IPS-18c (cell line): Measurements from ENCODE around the gene INS.

ENCODE experiments used
- H3K4me3 ChIP-seq: 2 replicates; pipeline ENCODE4 v1.7.0; 2013; ENCODE audit warnings: low read depth, mild to moderate bottlenecking, low read length, moderate library complexity; ENCODE audit not compliant: insufficient read depth
- H3K9me3 ChIP-seq: one replicate; pipeline ENCODE4 v1.6.1; 2013; ENCODE audit warnings: mild to moderate bottlenecking, low read length, moderate library complexity; ENCODE audit not compliant: control insufficient read depth, insufficient read depth

Gene INS

DNA sequence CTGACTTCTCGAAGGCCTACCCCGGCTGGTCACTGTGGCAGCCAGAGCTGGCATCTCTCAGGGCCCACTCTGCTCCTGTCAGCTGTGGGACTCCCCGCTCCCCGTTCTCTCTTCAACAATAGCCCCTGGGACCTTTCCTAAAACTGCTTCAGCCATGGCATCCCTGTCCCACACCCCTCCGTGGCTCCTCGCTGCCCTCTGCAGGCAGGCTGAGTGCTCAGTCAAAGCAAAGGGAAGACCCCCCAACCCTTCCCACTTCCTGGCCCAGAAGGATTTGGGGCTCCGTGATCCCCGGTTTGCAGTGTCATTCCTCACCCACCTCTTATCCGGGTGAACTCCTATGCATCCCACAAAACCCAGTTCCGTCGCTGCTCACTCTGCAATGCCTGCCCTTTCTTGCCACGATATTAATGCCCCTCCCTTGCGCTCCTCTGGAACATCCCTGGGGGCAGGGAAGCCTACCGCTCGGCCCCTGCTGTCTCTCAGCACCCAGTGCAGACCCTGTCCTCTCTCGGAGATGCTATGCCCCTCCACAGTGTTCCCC is 12.2 kb upstream of the INS start:
- H3K9me3 ChIP-seq: no peaks in the 10 kb centered on the region
- H3K4me3 ChIP-seq: no peak overlapping the region

DNA sequence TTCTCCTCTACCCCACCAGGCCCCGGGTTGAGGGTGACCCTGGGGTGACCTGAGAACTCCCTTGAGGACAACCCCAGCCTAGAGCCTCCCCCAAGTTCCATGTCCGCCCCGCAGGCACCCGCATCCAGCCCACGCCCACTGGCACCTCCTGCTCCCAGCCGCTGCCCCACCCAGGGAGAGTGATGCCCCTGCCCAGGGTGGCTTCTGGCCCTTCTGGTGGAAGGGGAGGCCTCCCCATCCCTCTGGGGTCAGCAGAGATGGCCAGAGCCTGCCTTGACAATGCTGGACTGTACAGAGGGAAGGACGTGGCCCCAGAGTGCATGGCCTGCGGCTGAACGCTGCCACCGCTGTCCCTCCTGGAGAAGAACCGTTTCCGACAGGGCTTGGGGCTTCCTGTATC is 11.7 kb upstream of the INS start:
- H3K4me3 ChIP-seq: no peak overlapping the region
- H3K9me3 ChIP-seq: no peaks in the 10 kb centered on the region

DNA sequence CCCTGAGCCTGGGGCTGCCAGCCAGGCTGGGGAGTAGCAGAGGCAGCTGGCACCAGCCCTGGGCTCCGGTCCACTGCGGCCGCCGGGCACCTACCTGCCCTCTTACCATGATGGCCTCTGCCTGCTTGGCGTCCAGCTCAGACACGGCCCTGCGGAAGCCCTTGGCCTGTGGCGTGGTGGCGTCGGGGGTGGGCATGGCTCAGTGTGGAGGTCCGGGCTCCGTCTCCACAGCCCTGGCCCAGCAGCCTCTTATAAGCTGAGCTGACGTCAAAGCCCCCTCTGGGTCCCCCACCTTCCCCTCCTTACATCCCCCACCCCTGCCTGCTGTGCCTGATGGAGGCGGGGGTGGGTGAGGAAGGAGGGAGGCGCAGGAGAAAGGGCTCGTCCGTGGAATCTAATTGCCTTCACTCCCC is 10.6 kb upstream of the INS start, which contains the start of gene TH:
Gene TH, minus strand, starts transcription at position 225 of the 413 bp plus-strand sequence. Its CDS starts 29 bp downstream, at position 196.
- H3K9me3 ChIP-seq: no peaks in the 10 kb centered on the region
- H3K4me3 ChIP-seq: no peak within 1 kb of the TSS

DNA sequence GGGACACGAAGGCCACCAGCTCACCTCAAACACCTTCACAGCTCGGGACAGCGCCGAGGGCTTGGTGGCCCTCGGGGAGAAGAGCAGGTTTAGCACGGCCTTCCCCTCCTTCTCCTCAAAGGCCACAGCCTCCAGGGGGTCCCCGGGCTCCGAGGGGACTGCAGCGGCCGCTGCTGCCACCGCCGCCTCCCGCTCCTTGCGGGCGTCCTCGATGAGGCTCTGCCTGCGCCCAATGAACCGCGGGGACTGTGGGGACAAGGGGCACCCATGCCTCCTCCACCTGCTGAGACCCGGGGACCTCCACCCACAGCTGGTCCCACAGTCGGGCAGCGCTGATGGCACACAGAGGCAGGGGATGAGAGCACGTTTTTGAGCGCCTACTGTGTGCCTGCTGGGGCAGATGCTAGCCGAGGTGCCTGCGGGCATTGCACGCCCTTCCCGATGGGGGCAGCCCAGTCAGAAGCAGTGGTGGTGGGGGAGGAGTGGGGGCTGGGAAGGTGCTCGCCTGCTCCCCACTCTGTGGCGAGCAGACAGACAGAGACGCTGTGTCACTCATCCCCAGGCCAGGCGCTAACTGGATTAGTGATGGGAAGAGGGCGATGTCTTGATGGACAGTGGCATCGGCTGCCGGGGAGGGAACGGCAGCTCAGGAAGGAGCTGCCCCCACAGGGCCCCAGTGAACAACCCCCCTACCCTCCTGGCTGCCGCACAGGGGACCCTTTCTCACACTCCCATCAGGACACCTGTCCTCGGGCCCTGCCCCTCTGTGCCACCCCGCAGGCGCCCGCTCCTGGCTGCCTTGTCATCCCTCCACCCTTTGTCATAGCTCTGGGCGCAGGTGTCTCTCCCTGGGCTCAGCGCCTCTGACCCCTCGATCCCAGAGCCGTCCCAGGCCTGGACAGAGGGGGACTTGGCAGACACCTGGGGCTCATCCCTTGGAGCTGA is 8.9 kb upstream of the INS start:
- Histone ChIP-seq H3K9me3 (no peaks in the 10 kb centered on the region), H3K4me3 (no peak overlapping the region)

DNA sequence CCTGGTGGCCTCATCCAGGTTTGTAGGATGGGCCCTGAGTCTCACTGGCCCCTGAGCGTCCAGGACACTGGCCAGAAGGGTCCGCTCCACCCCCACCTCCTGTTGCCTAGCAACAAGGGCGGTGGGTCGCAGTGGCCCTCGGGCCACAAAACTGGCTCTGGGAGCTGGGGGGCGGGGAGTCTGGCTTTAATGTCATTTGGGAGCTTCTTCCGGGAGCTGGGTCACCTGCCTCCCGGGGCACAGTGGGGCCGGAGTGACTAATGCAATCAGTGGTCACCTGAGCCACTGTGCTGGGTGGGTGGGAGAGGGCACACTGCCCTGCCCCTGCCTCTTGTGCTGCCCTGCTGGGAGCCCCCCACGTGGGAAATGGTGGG is 8.0 kb upstream of the INS start:
- no peak overlapping the region for H3K4me3 ChIP-seq

DNA sequence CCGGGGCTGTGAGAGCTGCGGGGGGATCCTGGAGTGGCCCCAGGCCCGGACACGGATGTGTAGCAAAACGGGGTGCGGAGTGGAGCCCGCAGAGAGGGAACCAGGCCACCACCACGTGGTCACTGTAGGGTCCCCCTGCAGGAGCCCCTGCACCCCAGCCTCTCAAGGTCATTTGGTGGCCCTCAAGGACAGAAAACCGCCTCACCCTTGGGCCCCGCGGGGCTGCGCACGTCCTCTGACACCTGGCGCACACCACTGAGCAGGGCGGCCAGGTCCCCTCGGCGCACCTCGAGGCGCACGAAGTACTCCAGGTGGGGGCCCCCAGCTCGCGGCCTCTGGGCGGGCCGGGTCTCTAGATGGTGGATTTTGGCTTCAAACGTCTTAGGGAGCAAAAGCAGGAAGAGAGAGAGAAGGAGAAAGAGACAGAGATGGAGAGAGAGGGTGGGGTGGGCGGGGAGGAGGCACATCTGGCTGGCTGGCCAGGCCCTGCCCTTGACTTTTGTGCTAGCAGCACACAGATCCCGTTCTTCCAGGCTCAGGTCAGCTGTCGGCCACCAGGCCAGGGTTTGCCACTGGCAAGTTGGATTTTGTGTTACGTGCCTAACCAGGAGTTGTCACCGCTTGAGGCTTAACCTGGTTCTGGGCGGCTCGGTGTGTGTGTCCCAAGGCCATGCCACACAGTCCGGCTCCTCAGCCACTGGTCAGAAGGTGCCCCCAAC is 7.4 kb upstream of the INS start:
- Histone ChIP-seq H3K9me3 (no peaks in the 10 kb centered on the region), H3K4me3 (no peak overlapping the region)

More for the DNA sequence above, 8.0 kb upstream of the INS start:
- no peaks in the 10 kb centered on the region for H3K9me3 ChIP-seq

DNA sequence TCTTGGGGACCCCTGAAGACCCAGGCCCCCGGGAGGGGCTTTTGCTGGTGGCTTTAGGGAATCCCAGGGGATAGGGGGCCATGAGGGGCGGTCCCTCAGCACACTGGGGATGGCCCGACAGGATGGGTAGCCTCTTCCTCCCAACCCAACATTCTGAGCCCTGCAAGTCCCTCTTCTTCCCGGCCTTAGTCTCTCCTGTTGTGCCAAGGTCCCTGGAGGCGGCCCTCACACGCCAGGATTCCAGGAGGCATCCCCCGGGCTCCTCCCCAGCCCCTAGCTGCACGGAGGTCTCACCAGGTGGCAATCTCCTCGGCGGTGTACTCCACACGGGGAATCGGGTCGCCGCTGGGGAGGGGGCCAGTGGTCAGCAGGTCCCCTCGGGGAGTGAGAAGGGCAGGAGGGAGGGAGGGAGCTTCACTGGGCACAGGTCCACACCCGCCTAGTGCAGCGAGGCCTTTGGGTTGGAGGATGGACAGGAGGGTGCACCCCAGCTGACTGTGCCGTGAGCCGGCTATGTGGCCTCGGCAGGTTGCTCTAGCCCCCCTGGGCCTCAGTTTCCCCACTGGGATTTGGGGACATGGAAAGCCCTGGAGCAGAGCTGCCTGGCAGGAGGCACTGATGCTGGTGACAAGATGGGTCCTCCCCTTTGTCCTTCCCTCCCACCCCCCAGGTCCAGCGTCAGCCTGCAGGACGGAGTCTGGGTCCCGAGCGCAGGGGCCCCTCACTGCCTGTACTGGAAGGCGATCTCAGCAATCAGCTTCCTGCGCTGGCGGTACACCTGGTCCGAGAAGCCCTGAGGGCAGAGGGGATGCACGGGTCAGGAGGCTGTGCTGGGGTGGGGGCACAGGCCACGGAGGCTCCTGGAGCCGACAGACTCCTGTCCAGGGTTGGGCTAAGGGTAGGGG is 6.4 kb upstream of the INS start:
- Histone ChIP-seq H3K4me3 (no peak overlapping the region), H3K9me3 (no peaks in the 10 kb centered on the region)

DNA sequence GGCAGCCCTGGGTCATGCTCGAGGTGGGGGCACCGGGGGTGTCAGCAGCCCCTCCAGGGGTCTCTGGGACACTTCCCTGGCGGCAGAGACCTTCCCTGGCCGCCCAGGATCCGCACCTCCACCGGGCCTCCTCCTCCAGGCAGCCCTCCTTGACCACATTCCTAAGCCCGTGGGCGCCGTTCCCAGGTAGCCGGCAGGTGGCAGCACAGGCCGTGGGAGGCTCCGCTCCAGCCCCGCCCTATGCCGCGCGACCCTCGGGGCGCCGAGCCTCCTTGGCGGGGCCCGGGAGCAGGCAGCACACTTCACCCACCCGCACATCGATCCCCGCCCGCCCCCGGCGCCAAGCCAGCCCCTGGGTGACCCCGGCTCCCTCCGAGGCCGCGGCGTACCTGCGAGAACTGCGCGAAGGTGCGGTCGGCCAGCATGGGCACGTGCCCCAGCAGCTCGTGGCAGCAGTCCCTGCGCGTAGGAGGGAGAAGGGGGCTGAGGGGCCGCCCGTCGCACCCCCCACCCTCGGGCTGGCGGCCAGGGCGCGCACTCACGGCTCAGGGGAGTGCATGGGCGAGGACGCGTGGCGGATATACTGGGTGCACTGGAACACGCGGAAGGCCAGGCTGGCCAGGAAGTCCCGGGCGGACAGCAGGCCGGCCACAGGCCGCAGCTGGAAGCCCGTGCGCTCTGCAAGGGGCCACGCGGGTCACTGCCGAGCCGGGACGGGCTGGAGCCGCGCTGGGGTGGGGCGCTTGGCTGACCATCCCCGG is 5.3 kb upstream of the INS start:
- Histone ChIP-seq H3K9me3 (no peaks in the 10 kb centered on the region), H3K4me3 (no peak overlapping the region)

DNA sequence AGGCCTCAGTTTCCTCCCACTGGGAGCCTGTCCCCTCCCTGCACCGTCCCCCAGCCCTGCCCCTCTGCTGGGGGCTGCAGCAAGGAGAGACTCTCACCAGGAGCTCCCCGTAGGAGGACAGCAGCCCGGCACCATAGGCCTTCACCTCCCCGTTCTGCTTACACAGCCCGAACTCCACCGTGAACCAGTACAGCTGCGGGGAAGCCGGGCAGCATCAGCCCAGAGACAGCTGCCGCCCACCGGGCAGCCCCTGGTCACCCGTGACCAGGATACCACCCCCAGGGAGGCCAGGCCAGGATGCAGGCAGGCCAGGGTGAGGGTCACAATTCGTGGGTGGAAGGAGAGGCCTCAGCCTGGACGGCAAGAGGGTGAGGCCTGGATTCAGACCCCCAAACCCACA is 4.6 kb upstream of the INS start:
- Histone ChIP-seq H3K4me3 (no peak overlapping the region), H3K9me3 (no peaks in the 10 kb centered on the region)

DNA sequence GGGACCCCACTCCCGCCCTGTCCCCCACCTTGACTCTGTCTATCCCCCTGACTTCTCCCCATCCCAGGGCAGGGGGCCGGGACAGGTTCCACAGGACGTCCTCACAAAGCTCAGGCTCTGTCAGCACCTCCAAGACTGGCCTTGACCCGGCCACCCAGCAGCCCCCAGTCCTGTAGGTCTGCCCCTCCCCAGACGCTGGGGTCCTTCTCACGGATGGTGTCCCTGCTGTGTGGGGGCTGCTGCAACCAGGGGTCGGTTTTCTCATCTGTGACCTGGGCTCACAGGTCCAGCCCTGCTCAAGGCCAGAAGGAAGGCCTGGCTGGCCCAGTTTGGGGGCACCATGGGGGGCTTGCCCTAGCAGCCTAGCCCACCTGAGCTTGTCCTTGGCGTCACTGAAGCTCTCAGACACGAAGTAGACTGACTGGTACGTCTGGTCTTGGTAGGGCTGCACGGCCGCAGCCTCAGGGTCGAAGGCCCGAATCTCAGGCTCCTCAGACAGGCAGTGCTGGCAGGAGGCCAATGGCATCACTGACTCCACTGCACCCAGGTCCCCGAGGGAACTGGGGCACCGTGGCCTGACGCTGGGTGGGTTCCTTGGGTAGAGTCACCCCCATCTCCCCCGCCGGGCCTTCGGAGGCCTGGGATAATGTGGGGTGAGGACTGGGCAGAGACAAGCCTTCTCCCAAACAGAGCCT is 4.0 kb upstream of the INS start:
- Histone ChIP-seq H3K4me3 (no peak overlapping the region), H3K9me3 (no peaks in the 10 kb centered on the region)

DNA sequence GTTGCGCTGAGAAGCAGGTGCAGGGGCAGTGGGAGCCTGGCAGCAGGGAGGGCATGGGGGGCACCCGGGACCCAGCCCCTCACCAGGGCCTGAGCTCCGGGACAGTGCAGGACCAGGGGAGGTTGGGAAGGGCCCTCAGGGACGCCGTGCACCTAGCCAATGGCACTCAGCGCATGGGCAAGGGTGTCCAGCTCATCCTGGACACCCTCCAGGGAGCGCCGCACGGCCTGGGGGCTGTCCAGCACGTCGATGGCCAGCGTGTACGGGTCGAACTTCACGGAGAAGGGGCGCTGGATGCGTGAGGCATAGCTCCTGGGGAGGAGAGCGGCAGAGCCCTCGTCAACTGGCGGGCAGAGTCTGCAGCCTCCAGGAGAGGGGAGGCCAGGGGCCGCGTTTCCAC is 3.1 kb upstream of the INS start:
- Histone ChIP-seq H3K9me3 (no peaks in the 10 kb centered on the region), H3K4me3 (no peak overlapping the region)

DNA sequence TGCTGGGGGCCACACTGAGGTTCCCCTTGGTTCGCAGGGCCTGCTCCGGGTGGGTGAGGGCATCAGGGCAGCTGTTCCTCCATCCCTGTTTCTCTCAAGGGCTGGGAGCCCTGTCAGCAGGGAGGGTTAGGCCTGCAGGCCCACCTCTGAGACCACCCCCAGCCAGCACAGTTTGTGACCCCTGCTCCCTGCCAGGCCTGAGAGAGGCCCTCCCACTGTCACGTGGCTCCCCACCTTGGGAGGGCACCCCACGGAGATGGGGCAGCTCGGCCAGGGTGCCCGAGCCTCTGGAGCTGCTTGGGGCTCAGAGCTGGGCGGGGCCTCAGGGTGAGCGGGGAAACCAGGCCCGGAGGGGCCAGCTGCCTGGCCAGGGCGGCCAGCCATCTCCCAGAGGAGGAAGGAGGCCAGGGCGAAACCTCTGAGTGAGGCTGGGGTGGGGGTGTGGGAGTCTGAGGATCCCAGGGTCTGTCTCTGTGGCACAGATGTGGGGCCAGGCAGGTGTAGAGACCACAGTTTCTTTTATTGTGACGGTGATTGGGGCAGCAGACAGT is 2.5 kb upstream of the INS start:
- Histone ChIP-seq H3K9me3 (no peaks in the 10 kb centered on the region), H3K4me3 (no peak overlapping the region)

DNA sequence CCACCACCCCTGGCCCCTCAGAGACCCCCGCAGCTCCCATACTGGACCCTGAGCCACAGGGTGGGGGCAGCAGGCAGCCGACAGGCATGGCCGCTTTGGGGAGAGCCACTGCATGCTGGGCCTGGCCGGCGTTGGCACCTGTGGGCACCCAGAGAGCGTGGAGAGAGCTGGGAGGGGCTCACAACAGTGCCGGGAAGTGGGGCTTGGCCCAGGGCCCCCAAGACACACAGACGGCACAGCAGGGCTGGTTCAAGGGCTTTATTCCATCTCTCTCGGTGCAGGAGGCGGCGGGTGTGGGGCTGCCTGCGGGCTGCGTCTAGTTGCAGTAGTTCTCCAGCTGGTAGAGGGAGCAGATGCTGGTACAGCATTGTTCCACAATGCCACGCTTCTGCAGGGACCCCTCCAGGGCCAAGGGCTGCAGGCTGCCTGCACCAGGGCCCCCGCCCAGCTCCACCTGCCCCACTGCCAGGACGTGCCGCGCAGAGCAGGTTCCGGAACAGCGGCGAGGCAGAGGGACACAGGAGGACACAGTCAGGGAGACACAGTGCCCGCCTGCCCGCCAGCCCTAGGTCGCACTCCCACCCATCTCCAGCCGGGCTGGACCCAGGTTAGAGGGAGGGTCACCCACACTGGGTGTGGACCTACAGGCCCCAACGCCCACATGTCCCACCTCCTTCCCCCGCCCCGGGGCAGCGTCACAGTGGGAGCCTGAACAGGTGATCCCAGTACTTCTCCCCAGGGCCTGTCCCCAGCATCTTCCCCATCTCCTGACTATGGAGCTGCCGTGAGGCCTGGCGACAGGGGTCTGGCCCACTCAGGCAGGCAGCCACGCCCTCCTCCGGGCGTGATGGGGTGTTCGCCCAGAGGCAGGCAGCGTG is 1.2 kb downstream of the INS start:
- H3K9me3 ChIP-seq: no peaks in the 10 kb centered on the region
- H3K4me3 ChIP-seq: no peak overlapping the region

DNA sequence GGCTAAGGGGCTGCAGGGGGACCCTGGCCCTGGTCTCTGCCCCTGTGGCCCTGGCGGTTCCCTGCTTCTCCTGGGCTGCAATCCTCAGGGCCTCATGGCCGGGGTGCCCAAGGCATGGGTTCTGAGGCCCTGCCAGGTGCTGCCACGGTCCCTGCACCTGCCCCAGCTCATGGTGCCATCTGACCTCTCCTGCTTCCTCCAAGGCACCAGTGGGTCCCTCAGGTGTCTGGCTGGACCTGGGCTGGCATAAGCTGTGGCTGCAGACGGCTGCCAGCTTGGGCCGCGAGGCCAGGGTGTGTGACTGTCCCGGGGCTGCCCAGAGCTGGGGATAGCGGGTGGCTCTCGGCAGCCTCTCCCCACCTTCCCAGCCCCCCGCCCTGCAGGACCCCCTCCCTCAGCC is 2.0 kb downstream of the INS start:
- Histone ChIP-seq H3K4me3 (no peak overlapping the region), H3K9me3 (no peaks in the 10 kb centered on the region)

DNA sequence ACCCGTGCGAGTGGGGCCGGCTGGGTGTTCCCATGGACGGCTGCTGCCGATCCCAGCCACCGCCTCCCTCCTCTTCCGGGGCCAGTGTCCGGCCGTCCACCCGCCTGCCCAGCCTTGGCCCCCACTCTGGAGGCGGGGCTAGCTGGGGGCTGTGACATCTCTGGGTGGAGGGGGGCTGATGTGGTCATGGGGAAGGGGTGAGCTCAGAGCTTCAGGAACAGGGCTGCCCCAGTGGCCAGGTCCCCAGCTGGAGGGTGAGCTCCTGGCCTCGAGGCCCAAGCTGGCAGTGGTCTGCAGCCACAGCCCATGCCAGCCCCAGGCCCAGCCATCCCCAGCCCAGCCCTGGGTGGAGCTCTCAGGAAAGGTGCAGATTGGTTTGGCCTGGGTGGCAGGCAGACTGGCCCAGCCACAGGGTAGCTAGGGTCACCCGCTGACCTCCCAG is 2.7 kb downstream of the INS start:
- no peak overlapping the region for H3K4me3 ChIP-seq
- no peaks in the 10 kb centered on the region for H3K9me3 ChIP-seq
